Coronary artery (tissue), 2 donors: ENCODE data around the gene ST6GALNAC3.

ENCODE experiments used
- DNase-seq: peaks from one replicate; pipeline ENCODE4 v3.0.0-alpha.2; 2017; ENCODE audit warnings: low spot score
- H3K27ac ChIP-seq, 2 donors: fragments of 200-600 bp; sonication (generic); one replicate each; pipeline ENCODE4 v1.5.1; 2016 to 2019
- H3K4me3 ChIP-seq: fragments of 200-600 bp; sonication (generic); 2 replicates; pipeline ENCODE4 v1.5.1; 2016; ENCODE audit warnings: mild to moderate bottlenecking, moderate library complexity
- CTCF ChIP-seq: fragments of 200-600 bp; sonication (generic); IDR thresholded peaks from one replicate; pipeline ENCODE4 v1.5.1; 2019; ENCODE audit warnings: antibody characterized with exemption

Gene ST6GALNAC3

GRCh38 chr1:76285578-76286135 is 211.1 kb downstream of the ST6GALNAC3 start:
- no peak for TF ChIP-seq CTCF
- no peak for DNase-seq
- no peak overlapping the region for H3K27ac ChIP-seq
- H3K4me3 ChIP-seq: no peak overlapping the region

DNA sequence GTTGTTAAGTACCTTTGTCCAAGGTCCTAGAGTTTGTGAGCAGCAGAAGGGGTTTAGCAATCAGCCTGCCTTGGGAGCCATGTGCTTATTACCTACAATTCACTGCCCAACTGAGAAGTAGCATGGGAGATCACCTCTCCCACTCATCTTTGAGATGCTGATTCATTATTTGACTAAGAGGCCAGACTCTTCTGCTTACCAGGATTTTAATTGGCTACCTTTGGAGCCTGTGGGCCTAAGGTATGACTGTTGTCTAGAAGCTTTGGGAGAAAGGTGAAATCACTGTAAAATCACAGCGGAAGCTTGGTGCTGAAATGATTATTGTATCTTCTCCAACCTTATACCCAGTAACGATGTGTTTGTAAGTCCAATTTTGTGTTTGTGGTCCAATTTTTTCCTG is 213.4 kb downstream of the ST6GALNAC3 start:
- no peak overlapping the region for H3K4me3 ChIP-seq
- no peak for TF ChIP-seq CTCF
- no peak for DNase-seq
- no peak overlapping the region for H3K27ac ChIP-seq

DNA sequence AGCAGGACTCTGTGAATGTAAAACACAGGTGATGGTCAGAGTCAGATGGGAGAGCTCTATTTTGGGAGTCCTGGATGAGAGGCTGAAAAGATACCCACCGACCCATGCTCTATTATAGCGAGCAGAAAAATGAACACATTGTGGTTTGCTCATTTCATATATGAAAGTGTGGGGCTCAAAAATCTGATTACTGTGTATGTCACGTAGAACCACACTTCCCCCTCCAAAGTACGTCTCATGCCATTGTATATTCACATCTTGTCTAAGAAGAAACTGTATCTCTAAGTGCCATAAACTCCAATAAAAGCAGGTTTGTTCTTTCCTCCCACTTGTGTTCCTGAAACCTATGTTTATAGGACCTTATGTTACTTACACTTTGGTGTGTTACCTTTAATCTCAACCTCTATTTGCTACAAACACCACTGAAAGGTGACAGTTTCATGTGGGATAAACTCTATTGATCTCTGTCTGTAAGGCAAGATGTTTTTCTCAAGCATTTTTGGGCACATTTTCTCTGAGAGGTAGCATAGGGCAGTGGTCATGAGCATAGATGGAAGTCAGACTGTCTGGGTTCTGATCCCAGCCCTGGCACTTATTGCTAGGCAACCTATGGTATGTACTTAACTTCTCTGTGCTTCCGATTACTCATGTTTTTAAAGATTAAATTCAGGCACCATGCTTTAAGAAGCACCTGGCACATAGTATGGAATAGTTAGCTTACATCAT is 214.4 kb downstream of the ST6GALNAC3 start:
- TF ChIP-seq CTCF: no peak

DNA sequence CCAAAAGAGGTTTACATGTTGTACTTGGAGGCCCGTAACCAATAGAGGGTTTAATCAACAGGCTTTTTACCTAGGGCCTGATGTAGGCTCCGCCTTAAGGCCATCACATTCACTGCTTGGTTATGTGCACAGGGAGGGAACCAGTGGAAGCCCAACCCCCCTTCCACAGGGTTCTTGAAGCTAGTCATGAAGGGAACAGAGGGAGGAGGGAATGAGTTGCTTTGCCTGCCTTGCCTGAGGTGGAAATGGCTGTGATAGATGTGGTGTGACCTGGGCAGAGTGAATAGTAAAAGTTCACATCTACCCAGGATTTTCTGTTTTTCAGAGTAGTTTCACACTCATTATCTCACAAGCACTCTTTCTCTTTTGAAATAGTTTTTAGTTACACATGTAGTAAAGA is 215.1 kb downstream of the ST6GALNAC3 start:
- Histone ChIP-seq H3K27ac (no peak overlapping the region), H3K4me3 (no peak overlapping the region)
- TF ChIP-seq CTCF: no peak
- no peak for DNase-seq

More for the DNA sequence above, 214.4 kb downstream of the ST6GALNAC3 start:
- no peak overlapping the region for H3K27ac ChIP-seq
- no peak for DNase-seq
- H3K4me3 ChIP-seq: no peak overlapping the region

- no peak for TF ChIP-seq CTCF
- H3K27ac ChIP-seq: no peak overlapping the region
- no peak for DNase-seq
- no peak overlapping the region for H3K4me3 ChIP-seq
These were observed 215.7 kb downstream of the ST6GALNAC3 start for GRCh38 chr1:76290271-76290670.

GRCh38 chr1:76291191-76291590 is 216.6 kb downstream of the ST6GALNAC3 start:
- DNase-seq: no peak
- Histone ChIP-seq H3K4me3 (peak overlapping the region; percentile 26), H3K27ac (no peak overlapping the region)
- TF ChIP-seq CTCF: no peak

GRCh38 chr1:76291737-76292136 is 217.2 kb downstream of the ST6GALNAC3 start:
- Histone ChIP-seq H3K4me3 (no peak overlapping the region), H3K27ac (no peak overlapping the region)
- TF ChIP-seq CTCF: no peak
- DNase-seq: no peak
